ENCODE results near the gene OR2V2. TPM values are rescaled to one million over a fixed set of nuclear protein-coding genes. Genes with fewer than 3 reads are reported as not detected.
"Not testable (repeated sequence)": the region's sequence is repeated elsewhere in the genome, so short reads cannot be mapped to it uniquely, and the experiment has no call there.

OR2V2 gene
- not detected for total RNA-seq

- POLR2A ChIA-PET = not testable (repeated sequence)
Measured at GRCh38 chr5:181146927-181147636, at the start of gene OR2V2. TSS of gene OR2V2 (plus strand) at chr5:181147586. CDS start at chr5:181154943, 7,357 bp downstream.

GRCh38 chr5:181097759-181098491 lies 49.5 kb upstream of the OR2V2 start:
- POLR2A ChIA-PET; ATAC-seq; H3K4me3 Mint-ChIP-seq; H3K4me1 Mint-ChIP-seq; H3K27ac Mint-ChIP-seq; CTCF ChIA-PET; DNase-seq; H3K36me3 Mint-ChIP-seq (ENCODE audit: low read depth); H3K9me3 Mint-ChIP-seq (ENCODE audit: low read depth): not testable (repeated sequence)
- intact Hi-C loops (cut with DNase I, micrococcal nuclease) = loop anchor here in 1 of 2 experiments (2.0 kb wide), 2 partner anchors 45 to 237 kb away; partner anchors contain the start of gene ZFP62
- peaks cover 29% of the 10 kb centered on the region for H3K27me3 Mint-ChIP-seq

More at GRCh38 chr5:181146927-181147636, at the start of gene OR2V2:
- H3K27ac Mint-ChIP-seq; H3K4me3 Mint-ChIP-seq; ATAC-seq; DNase-seq; H3K9me3 Mint-ChIP-seq (ENCODE audit: low read depth); H3K36me3 Mint-ChIP-seq (ENCODE audit: low read depth); H3K4me1 Mint-ChIP-seq; intact Hi-C loops (cut with DNase I, micrococcal nuclease): not testable (repeated sequence)
- peaks cover 33% of the 10 kb centered on the region for H3K27me3 Mint-ChIP-seq
- CTCF ChIA-PET = interaction anchor here (0.7 kb wide), 1 partner anchor 317 kb away, joined by 3 read pairs; no protein-coding TSS in a partner anchor

GRCh38 chr5:181098762-181099601 lies 48.4 kb upstream of the OR2V2 start:
- Mint-ChIP-seq H3K4me1 (peaks cover 8% of the 10 kb centered on the region), H3K36me3 (ENCODE audit: low read depth) (no peaks in the 10 kb centered on the region), H3K27ac (no peak overlapping the region), H3K27me3 (peaks cover 24% of the 10 kb centered on the region), H3K4me3 (no peak overlapping the region), H3K9me3 (ENCODE audit: low read depth) (no peaks in the 10 kb centered on the region)
- ChIA-PET CTCF (interaction anchor here (0.6 to 2.1 kb wide), 3 partner anchors 41 to 581 kb away, joined by 3 to 8 read pairs (median 3); no protein-coding TSS in a partner anchor), POLR2A (interaction anchor here (0.6 kb wide), 1 partner anchor 239 kb away, joined by 3 read pairs; no protein-coding TSS in a partner anchor)
- ATAC-seq = no peak
- intact Hi-C loops (cut with DNase I, micrococcal nuclease) = loop anchor here in 1 of 2 experiments (2.0 kb wide), 2 partner anchors 46 to 238 kb away; partner anchors contain the start of gene ZFP62
- peak; percentile 30 for DNase-seq

GRCh38 chr5:181099602-181100086 lies 47.7 kb upstream of the OR2V2 start:
- CTCF ChIA-PET = interaction anchor here (0.6 to 2.1 kb wide), 4 partner anchors 42 to 582 kb away, joined by 3 to 8 read pairs (median 3); no protein-coding TSS in a partner anchor
- H3K9me3 Mint-ChIP-seq (ENCODE audit: low read depth) = no peaks in the 10 kb centered on the region
- no peak overlapping the region for H3K27ac Mint-ChIP-seq
- peaks cover 30% of the 10 kb centered on the region for H3K27me3 Mint-ChIP-seq
- no peak overlapping the region for H3K4me3 Mint-ChIP-seq
- no peak for ATAC-seq
- POLR2A ChIA-PET = interaction anchor here (0.6 kb wide), 1 partner anchor 239 kb away, joined by 3 read pairs; no protein-coding TSS in a partner anchor
- DNase-seq = no peak
- no peaks in the 10 kb centered on the region for H3K36me3 Mint-ChIP-seq (ENCODE audit: low read depth)
- peaks cover 12% of the 10 kb centered on the region for H3K4me1 Mint-ChIP-seq
- intact Hi-C loops (cut with DNase I, micrococcal nuclease) = loop anchor here in 1 of 2 experiments (2.0 kb wide), 2 partner anchors 47 to 239 kb away; partner anchors contain the start of gene ZFP62

- ChIA-PET CTCF (interaction anchor here (0.8 to 2.1 kb wide), 2 partner anchors 61 to 231 kb away, joined by 3 to 8 read pairs; no protein-coding TSS in a partner anchor), POLR2A (interaction anchor here (0.6 kb wide), 1 partner anchor 35 kb away, joined by 3 read pairs; no protein-coding TSS in a partner anchor)
- Mint-ChIP-seq H3K27ac (no peak overlapping the region), H3K4me3 (no peak overlapping the region), H3K4me1 (peaks cover 12% of the 10 kb centered on the region), H3K9me3 (ENCODE audit: low read depth) (no peaks in the 10 kb centered on the region), H3K36me3 (ENCODE audit: low read depth) (no peaks in the 10 kb centered on the region), H3K27me3 (peaks cover 30% of the 10 kb centered on the region)
- ATAC-seq = no peak
- DNase-seq = peak; percentile 42
- intact Hi-C loops (cut with DNase I, micrococcal nuclease) = no loop called here
Measured at GRCh38 chr5:181100121-181100875, 47.1 kb upstream of the OR2V2 start.

- ATAC-seq; DNase-seq; H3K36me3 Mint-ChIP-seq (ENCODE audit: low read depth); H3K4me3 Mint-ChIP-seq; intact Hi-C loops (cut with DNase I, micrococcal nuclease); POLR2A ChIA-PET; H3K27ac Mint-ChIP-seq; H3K9me3 Mint-ChIP-seq (ENCODE audit: low read depth): not testable (repeated sequence)
- H3K4me1 Mint-ChIP-seq = peaks cover 12% of the 10 kb centered on the region
- peaks cover 35% of the 10 kb centered on the region for H3K27me3 Mint-ChIP-seq
- CTCF ChIA-PET = interaction anchor here (2.1 kb wide), 1 partner anchor 232 kb away, joined by 8 read pairs; no protein-coding TSS in a partner anchor
Measured at GRCh38 chr5:181101030-181101641, 46.2 kb upstream of the OR2V2 start.

GRCh38 chr5:181101930-181102674 lies 45.3 kb upstream of the OR2V2 start:
- Mint-ChIP-seq H3K27me3 (peaks cover 37% of the 10 kb centered on the region), H3K4me1 (peaks cover 12% of the 10 kb centered on the region)
- H3K36me3 Mint-ChIP-seq (ENCODE audit: low read depth); H3K9me3 Mint-ChIP-seq (ENCODE audit: low read depth); CTCF ChIA-PET; H3K27ac Mint-ChIP-seq; H3K4me3 Mint-ChIP-seq; DNase-seq; intact Hi-C loops (cut with DNase I, micrococcal nuclease); POLR2A ChIA-PET: not testable (repeated sequence)
- peak; percentile 39 for ATAC-seq

- H3K27me3 Mint-ChIP-seq = peaks cover 49% of the 10 kb centered on the region
- CTCF ChIA-PET = not testable (repeated sequence)
Measured at GRCh38 chr5:181104259-181104568, 43.2 kb upstream of the OR2V2 start.

GRCh38 chr5:181104606-181105390 lies 42.6 kb upstream of the OR2V2 start:
- H3K9me3 Mint-ChIP-seq (ENCODE audit: low read depth); H3K36me3 Mint-ChIP-seq (ENCODE audit: low read depth); H3K4me1 Mint-ChIP-seq; DNase-seq; ATAC-seq; H3K4me3 Mint-ChIP-seq; CTCF ChIA-PET; H3K27ac Mint-ChIP-seq; intact Hi-C loops (cut with DNase I, micrococcal nuclease); POLR2A ChIA-PET: not testable (repeated sequence)
- peaks cover 45% of the 10 kb centered on the region for H3K27me3 Mint-ChIP-seq

More at GRCh38 chr5:181104259-181104568, 43.2 kb upstream of the OR2V2 start:
- H3K27ac Mint-ChIP-seq; H3K9me3 Mint-ChIP-seq (ENCODE audit: low read depth); POLR2A ChIA-PET; H3K36me3 Mint-ChIP-seq (ENCODE audit: low read depth); ATAC-seq; DNase-seq; intact Hi-C loops (cut with DNase I, micrococcal nuclease): not testable (repeated sequence)
- H3K4me1 Mint-ChIP-seq = peaks cover 12% of the 10 kb centered on the region
- peak overlapping the region; percentile 41 for H3K4me3 Mint-ChIP-seq
